LNCaP clone FGC (cell line): ENCODE data around the gene TPO.

Experiments used
- DNase-seq: peaks from one replicate; pipeline ENCODE4 v3.0.0-alpha.2; 2011; ENCODE audit warnings: low read depth
- H3K4me3 ChIP-seq: 2 replicates; pipeline ENCODE4 v1.5.1; 2011; ENCODE audit warnings: mild to moderate bottlenecking, low read depth, low read length, control low read depth
- CTCF ChIP-seq: IDR thresholded peaks from 2 replicates; pipeline ENCODE4 v1.5.1; 2012; ENCODE audit warnings: mild to moderate bottlenecking; ENCODE audit not compliant: control insufficient read depth, insufficient read depth; ENCODE audit errors: extremely low read depth

The TPO gene

DNA sequence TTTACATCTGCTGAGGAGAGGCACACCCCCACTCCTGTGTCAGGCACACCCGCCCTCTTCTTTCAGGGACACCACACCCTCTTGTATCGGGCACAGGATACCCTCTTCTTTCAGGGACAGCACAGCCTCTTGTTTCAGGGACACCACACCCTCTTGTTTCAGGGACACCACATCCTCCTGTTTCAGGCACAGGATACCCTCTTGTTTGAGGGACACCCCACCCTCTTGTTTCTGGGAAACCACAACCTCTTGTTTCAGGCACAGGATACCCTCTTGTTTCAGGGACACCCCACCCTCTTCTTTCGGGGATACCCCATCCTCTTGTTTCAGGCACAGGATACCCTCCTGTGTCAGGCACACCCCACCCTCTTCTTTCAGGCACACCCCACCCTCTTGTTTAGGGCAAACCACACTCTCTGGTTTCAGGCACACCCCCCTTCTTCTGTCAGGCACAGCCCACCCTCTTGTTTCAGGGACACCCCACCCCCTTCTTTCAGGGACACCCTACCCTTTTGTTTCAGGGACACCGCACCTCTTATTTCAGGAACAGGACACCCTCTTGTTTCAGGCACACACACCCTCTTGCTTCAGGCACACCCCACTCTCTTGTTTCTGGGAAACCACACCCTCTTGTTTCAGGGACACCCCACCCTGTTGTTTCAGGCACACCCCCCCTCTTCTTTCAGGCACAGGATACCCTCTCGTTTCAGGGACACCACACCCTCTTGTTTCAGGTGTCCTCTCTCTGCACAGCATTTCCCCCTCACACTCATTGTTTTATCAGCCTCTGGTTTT, 96.2 kb downstream of the TPO start:
- no peak for TF ChIP-seq CTCF

GRCh38 chr2:1510176-1510575, 96.9 kb downstream of the TPO start:
- H3K4me3 ChIP-seq = no peak overlapping the region
- DNase-seq = peak; percentile 23
- TF ChIP-seq CTCF = no peak

More for the DNA sequence above, 96.2 kb downstream of the TPO start:
- no peak for DNase-seq
- no peak overlapping the region for H3K4me3 ChIP-seq

GRCh38 chr2:1511455-1511854, 98.2 kb downstream of the TPO start:
- TF ChIP-seq CTCF = no peak
- no peak overlapping the region for H3K4me3 ChIP-seq
- DNase-seq = no peak

DNA sequence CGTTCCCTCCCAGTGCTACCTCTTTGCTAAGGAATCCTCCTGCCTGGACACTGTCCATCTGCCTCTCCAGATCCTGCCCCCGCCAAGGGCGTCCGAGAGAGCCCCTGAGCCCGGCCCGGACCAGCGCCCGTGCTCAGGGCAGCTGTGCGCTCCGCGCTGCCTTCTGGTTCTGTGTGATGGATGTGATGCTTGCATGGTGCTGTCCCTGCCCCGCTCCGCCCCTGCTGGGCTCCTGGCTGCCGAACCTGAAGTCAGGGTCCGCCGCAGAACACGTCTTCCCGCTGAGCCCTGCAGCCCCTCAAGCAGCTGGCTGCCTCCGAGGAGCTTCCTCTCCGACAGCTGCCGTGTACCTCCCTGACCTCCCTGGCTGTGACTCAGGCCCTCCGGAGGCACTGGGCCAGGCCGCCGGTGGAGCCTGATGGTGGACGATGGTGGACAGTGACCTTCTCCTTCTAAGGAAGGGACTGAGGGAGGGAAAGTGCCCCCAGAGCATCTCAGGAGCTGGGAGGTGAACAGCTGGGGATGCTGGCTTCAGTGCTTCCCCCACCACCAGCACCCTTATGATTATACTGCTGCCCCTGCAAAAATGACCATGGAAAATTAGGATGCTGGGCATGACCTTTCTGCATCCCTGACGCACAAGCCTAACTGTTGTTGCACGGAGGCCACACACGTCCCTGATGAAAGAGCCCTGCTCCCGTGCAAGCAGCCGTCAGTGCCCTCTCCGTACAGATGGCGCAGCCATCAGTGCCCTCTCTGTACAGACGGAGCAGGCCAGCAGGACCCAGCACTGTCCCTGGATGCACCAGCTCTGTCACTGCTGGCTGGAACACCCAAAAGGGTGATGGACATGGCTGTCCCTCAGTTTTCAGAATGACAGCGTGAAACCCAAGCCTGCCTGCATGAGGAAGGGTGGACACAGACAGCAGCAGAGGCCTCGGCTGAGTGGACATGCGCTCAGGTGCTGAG, 99.3 kb downstream of the TPO start:
- TF ChIP-seq CTCF = no peak
- no peak for DNase-seq
- no peak overlapping the region for H3K4me3 ChIP-seq

DNA sequence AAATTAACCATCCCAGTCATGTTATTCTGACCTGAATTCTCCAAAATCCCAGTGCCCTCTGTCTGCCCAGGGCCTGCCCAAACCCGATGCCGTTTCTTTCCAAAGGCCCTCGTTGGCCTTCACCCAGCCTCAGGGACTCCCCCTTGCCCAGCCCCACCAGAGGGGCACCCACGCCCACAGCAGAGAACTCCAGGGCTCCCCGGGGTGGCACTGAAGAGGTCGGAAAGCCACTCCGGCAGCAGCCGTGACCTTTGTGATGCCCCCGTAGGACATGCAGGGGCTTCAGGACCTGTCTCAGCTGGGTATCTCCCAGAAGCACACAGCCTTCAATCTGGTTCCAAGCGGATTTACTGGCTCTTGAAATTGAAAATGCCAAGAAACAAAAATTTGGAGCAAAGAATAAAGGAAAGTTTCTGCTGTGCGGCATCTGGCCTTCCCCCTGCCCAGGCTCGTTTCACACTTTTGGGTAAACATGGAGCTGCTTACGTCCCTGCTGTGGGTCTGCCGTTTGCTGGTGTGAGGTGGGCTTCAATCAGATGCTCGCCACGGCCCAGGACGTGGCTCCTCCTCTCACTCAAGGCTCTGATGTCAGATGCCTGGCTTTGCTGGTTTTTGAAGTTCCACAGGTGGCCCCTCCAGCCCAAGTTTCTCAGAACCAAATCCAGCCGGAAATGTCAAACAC, 101.3 kb downstream of the TPO start:
- no peak overlapping the region for H3K4me3 ChIP-seq
- DNase-seq = no peak
- TF ChIP-seq CTCF = no peak

DNA sequence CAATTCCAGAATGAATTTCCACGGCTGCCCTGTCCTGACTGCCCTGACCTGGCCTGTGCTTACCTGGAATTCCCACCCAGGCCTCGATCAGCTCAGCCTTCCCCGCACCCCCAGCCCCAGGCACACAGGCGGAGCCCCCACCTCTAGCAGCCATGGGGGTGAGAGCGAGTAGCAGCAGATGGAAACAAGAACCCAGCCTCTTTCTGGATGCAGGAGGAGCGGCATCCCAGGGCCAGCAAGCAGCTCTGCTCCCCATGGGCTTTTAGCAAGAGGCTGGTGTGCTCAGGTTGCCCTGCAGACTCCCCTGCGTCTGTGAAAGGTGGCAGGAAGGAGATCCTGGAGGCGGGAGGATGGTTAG, 101.8 kb downstream of the TPO start:
- no peak for DNase-seq
- TF ChIP-seq CTCF = no peak
- H3K4me3 ChIP-seq = no peak overlapping the region
